Osteoblast (primary cell): ENCODE results near the gene FARP1. TPM values are rescaled to one million over a fixed set of nuclear protein-coding genes. Genes with fewer than 3 reads are reported as not detected.

ENCODE experiments used
- DNase-seq: peaks from one replicate; pipeline ENCODE4 v3.0.0; 2011; ENCODE audit warnings: low spot score, mixed read lengths; ENCODE audit not compliant: insufficient read length; ENCODE audit errors: missing footprints
- H2AFZ ChIP-seq: 2 replicates; pipeline ENCODE4 v1.6.0; 2011; ENCODE audit warnings: mild to moderate bottlenecking, low read length
- H3K27ac ChIP-seq: 2 replicates; pipeline ENCODE4 v1.5.1; 2011; ENCODE audit warnings: mild to moderate bottlenecking, low read depth, low read length, moderate library complexity
- H3K27me3 ChIP-seq: 2 replicates; pipeline ENCODE4 v1.6.0; 2012; ENCODE audit warnings: mild to moderate bottlenecking, control low read depth, inconsistent platforms, low read length, moderate library complexity; ENCODE audit not compliant: insufficient read depth
- H3K36me3 ChIP-seq: 2 replicates; pipeline ENCODE4 v1.5.1; 2011; ENCODE audit warnings: mild to moderate bottlenecking, low read length, control low read depth, moderate library complexity; ENCODE audit not compliant: insufficient read depth
- H3K4me1 ChIP-seq: 2 replicates; pipeline ENCODE4 v1.5.1; 2011; ENCODE audit warnings: mild to moderate bottlenecking, low read length, control low read depth, moderate library complexity; ENCODE audit not compliant: insufficient read depth
- H3K4me2 ChIP-seq: 2 replicates; pipeline ENCODE4 v1.6.0; 2011; ENCODE audit warnings: mild to moderate bottlenecking, low read length; ENCODE audit not compliant: insufficient read depth
- H3K4me3 ChIP-seq: fragments of 200-600 bp; sonication (generic); 3 replicates; pipeline ENCODE4 v1.5.1; 2012; ENCODE audit warnings: mild to moderate bottlenecking, low read length, inconsistent platforms; ENCODE audit not compliant: insufficient read depth
- H3K79me2 ChIP-seq: 2 replicates; pipeline ENCODE4 v1.6.0; 2012; ENCODE audit warnings: mild to moderate bottlenecking, low read length, control low read depth, inconsistent platforms; ENCODE audit not compliant: insufficient read depth
- H3K9me3 ChIP-seq: 2 replicates; pipeline ENCODE4 v1.5.1; 2011; ENCODE audit warnings: low read depth, low read length, control low read depth
- H4K20me1 ChIP-seq: 2 replicates; pipeline ENCODE4 v1.6.0; 2012; ENCODE audit warnings: mild to moderate bottlenecking, low read length, control low read depth; ENCODE audit not compliant: insufficient read depth
- total RNA-seq: library from RNA; depleted of rRNA; stranded (reverse); fragments of >200 nt; gene quantifications from 2 replicates; pipeline ENCODE4 v1.2.3, GENCODE V29; 2012
- TF ChIP-seq, protein P1 (sequence below): IDR thresholded peaks from 2 replicates; pipeline ENCODE4 v1.5.1; 2011; ENCODE audit warnings: mild to moderate bottlenecking, low read depth, low read length, moderate library complexity; ENCODE audit errors: extremely low read depth

Gene FARP1
- total RNA-seq, 1 donor: 36.2 TPM

DNA sequence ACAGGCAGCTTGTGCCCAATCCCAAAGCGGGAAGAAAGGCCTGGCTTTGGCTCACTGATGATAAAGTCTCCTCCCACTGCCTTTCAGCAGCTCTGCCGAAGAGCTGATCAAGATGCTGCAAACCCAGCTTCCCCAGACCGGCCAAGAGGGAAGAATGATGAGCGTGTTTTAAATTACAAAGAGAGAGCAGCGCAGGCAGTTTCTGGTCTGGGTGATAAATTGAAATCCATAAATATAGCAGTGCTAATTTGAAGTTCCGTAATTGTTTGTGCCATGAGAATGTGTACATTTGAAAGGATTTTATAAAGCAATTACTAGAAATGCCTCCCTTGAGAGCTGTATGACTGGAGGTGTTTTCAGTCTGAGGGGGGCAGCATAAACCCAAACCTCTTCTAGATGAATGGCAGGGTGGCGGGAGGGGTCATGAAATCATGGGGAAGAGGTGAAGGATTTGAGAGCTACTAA lies 262.2 kb downstream of the FARP1 start:
- no peak overlapping the region for H2AFZ ChIP-seq
- DNase-seq: no peak
- H3K27ac ChIP-seq: no peak overlapping the region
- TF ChIP-seq, protein P1, sequence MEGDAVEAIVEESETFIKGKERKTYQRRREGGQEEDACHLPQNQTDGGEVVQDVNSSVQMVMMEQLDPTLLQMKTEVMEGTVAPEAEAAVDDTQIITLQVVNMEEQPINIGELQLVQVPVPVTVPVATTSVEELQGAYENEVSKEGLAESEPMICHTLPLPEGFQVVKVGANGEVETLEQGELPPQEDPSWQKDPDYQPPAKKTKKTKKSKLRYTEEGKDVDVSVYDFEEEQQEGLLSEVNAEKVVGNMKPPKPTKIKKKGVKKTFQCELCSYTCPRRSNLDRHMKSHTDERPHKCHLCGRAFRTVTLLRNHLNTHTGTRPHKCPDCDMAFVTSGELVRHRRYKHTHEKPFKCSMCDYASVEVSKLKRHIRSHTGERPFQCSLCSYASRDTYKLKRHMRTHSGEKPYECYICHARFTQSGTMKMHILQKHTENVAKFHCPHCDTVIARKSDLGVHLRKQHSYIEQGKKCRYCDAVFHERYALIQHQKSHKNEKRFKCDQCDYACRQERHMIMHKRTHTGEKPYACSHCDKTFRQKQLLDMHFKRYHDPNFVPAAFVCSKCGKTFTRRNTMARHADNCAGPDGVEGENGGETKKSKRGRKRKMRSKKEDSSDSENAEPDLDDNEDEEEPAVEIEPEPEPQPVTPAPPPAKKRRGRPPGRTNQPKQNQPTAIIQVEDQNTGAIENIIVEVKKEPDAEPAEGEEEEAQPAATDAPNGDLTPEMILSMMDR: no peak
- no peaks in the 10 kb centered on the region for H4K20me1 ChIP-seq
- H3K27me3 ChIP-seq: no peaks in the 10 kb centered on the region
- no peaks in the 10 kb centered on the region for H3K9me3 ChIP-seq
- H3K4me2 ChIP-seq: no peak overlapping the region
- H3K36me3 ChIP-seq: peaks cover 12% of the 10 kb centered on the region
- H3K4me1 ChIP-seq: no peaks in the 10 kb centered on the region
- H3K79me2 ChIP-seq: no peaks in the 10 kb centered on the region
- H3K4me3 ChIP-seq: no peak overlapping the region

DNA sequence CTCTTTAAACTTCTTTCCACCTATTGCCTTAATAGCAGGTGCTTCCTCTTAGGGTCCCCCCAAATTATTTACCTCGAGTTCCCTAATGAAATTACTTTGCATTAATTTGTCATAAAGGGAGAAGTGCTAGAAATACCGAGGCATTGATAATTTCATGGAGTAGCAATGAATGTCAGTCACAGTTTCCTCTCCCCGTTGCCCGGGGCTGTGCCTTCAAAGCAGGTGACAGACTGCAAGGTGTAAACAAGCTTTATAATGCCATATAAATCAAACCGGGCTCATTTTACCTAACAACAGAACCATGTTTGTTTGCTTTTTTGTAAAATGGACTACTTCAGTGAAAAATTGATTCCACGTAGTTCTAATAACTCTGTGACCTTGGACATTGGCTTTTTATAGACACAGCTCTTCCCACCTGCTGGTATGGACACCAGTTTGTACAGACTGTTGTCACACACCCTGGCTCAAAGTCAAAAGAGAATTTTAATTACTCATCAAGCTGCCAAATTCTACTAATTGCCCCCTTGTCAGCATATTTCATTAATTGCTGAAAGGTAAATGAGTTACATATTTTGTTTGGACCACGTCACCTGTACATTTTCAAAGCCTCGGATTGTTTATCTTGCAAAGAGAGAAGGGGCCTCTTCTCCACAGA lies 262.9 kb downstream of the FARP1 start:
- TF ChIP-seq, protein P1: no peak
- H3K36me3 ChIP-seq: peaks cover 15% of the 10 kb centered on the region
- no peaks in the 10 kb centered on the region for H4K20me1 ChIP-seq
- H2AFZ ChIP-seq: no peak overlapping the region
- H3K4me1 ChIP-seq: no peaks in the 10 kb centered on the region
- no peaks in the 10 kb centered on the region for H3K9me3 ChIP-seq
- H3K79me2 ChIP-seq: no peaks in the 10 kb centered on the region
- no peak overlapping the region for H3K4me2 ChIP-seq
- H3K27me3 ChIP-seq: no peaks in the 10 kb centered on the region
- H3K4me3 ChIP-seq: no peak overlapping the region
- no peak for DNase-seq
- no peak overlapping the region for H3K27ac ChIP-seq

DNA sequence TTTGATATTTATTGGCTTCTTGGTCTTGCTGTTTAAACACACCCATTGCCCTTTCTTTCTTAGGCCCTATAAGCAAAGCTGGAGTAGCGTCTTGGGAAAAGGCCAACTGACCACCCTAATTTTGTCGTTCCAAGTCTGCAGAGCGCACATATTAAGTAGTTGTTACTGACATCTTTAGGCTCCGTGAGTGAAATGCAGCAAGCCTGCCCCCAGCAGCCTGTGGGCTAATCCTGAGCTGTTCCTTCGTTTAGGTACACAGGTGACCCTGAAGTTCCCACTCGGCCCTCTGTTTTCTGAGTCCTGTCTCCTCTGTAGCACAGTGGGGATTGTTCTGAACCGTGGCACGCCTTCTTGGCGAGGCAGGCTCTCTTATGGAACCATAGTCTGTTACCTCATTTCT lies 263.5 kb downstream of the FARP1 start:
- H3K4me3 ChIP-seq: no peak overlapping the region
- no peaks in the 10 kb centered on the region for H3K27me3 ChIP-seq
- no peaks in the 10 kb centered on the region for H3K9me3 ChIP-seq
- TF ChIP-seq, protein P1: no peak
- H3K36me3 ChIP-seq: peaks cover 21% of the 10 kb centered on the region
- H3K4me2 ChIP-seq: no peak overlapping the region
- no peak overlapping the region for H3K27ac ChIP-seq
- H3K4me1 ChIP-seq: no peaks in the 10 kb centered on the region
- no peaks in the 10 kb centered on the region for H3K79me2 ChIP-seq
- H2AFZ ChIP-seq: no peak overlapping the region
- DNase-seq: no peak
- H4K20me1 ChIP-seq: no peaks in the 10 kb centered on the region

DNA sequence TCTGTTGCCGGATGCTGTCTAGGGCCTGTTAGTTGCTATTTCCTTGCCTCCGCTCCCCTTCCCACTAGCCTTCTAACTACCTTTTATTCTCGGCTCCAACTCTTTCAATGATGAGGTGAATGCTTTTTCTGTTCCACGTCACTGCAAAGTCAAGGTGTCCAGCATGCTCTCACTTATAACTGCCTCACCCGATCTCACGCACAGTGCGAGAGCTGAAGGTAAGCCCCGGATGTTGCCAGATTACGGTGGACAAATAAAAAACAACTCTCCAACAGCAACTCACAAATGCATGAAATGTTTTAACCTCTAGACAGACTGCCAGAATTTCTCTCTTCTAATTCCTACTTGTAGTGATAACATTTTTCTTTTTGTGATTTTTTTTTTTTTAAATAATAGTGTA lies 264.1 kb downstream of the FARP1 start:
- DNase-seq: no peak
- H2AFZ ChIP-seq: no peak overlapping the region
- no peaks in the 10 kb centered on the region for H4K20me1 ChIP-seq
- no peaks in the 10 kb centered on the region for H3K79me2 ChIP-seq
- H3K9me3 ChIP-seq: no peaks in the 10 kb centered on the region
- H3K27ac ChIP-seq: no peak overlapping the region
- H3K4me1 ChIP-seq: no peaks in the 10 kb centered on the region
- TF ChIP-seq, protein P1: no peak
- H3K4me3 ChIP-seq: no peak overlapping the region
- no peaks in the 10 kb centered on the region for H3K27me3 ChIP-seq
- H3K4me2 ChIP-seq: no peak overlapping the region
- peaks cover 24% of the 10 kb centered on the region for H3K36me3 ChIP-seq
